HG03039 (cell line): Measurements from ENCODE around the gene WDR87.
"Not testable (repeated sequence)": the region's sequence is repeated elsewhere in the genome, so short reads cannot be mapped to it uniquely, and the experiment has no call there.

ENCODE experiments used
- ATAC-seq: cut with Tn5 transposase; IDR thresholded peaks from one replicate; pipeline ENCODE4 v1.9.1; 2021; ENCODE audit warnings: mild to moderate bottlenecking, moderate library complexity; ENCODE audit not compliant: unreplicated experiment

WDR87 gene

GRCh38 chr19:37931881-37932655 lies 25.7 kb upstream of the WDR87 start:
- ATAC-seq: no peak

GRCh38 chr19:37930416-37930815 lies 24.0 kb upstream of the WDR87 start:
- no peak for ATAC-seq

- ATAC-seq: no peak
Observed at GRCh38 chr19:37929355-37929923, 23.0 kb upstream of the WDR87 start.

- ATAC-seq: peak; percentile 46
Observed at GRCh38 chr19:37928527-37929286, 22.3 kb upstream of the WDR87 start.

- ATAC-seq: no peak
Observed at GRCh38 chr19:37926711-37927110, 20.3 kb upstream of the WDR87 start.

- no peak for ATAC-seq
Observed at GRCh38 chr19:37926255-37926654, 19.9 kb upstream of the WDR87 start.

- ATAC-seq: no peak
Observed at GRCh38 chr19:37925212-37925611, 18.8 kb upstream of the WDR87 start.

GRCh38 chr19:37924573-37924972 lies 18.2 kb upstream of the WDR87 start:
- not testable (repeated sequence) for ATAC-seq

GRCh38 chr19:37920591-37921450 lies 14.4 kb upstream of the WDR87 start:
- no peak for ATAC-seq

GRCh38 chr19:37914908-37915307 lies 8.5 kb upstream of the WDR87 start:
- no peak for ATAC-seq

GRCh38 chr19:37909661-37910199 lies 3.3 kb upstream of the WDR87 start:
- no peak for ATAC-seq

- ATAC-seq: no peak
Observed at GRCh38 chr19:37907735-37908455, 1.5 kb upstream of the WDR87 start.

GRCh38 chr19:37906869-37907734 lies 708 bp upstream of the WDR87 start, which contains the start of gene SIPA1L3:
Gene SIPA1L3, plus strand, starts transcription at chr19:37907208. Its CDS starts 174,358 bp downstream, at chr19:38081566.
- peak; percentile 76 for ATAC-seq

- no peak for ATAC-seq
Observed at GRCh38 chr19:37903096-37903495, 3.3 kb downstream of the WDR87 start.

GRCh38 chr19:37902668-37903067 lies 3.7 kb downstream of the WDR87 start:
- ATAC-seq: no peak

- no peak for ATAC-seq
Observed at GRCh38 chr19:37899966-37900365, 6.4 kb downstream of the WDR87 start.

- no peak for ATAC-seq
Observed at GRCh38 chr19:37899453-37899852, 6.9 kb downstream of the WDR87 start.

GRCh38 chr19:37896180-37896579 lies 10.2 kb downstream of the WDR87 start:
- ATAC-seq: no peak
